ENCODE measurements around the gene SPAG16.

The SPAG16 gene

DNA sequence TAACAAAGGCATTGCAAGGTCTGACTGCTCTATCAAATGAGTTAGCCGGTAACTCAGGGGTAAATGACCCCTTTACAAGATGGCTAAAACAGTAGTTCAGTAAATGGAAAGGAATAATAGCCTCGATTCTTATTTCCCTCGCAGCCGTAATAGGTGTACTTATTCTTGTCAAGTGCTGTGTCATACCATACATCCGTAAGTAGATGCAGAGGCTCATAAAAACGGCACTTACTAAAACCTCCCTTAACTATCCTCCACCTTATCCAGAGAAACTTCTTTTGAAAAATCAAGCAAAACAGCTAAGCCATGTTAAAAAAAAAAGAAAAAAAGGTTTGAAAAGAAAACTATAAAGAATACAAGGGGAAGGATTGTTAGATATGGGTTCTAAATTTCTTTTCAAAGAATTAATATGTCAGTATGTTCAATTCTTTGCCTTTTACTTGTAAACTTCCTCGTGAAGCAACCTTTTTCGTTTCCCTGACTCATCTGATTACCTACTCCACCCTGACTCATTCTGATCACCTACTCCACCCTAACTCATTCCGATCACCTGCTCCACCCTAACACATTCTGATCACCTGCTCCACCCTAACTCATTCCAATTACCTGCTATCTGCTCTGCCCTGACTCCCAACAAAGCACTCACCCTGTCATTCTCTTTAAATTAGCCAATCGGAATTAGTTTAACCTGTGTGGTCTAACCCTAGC is 127.5 kb downstream of the SPAG16 start:
- no peak for DNase-seq

DNA sequence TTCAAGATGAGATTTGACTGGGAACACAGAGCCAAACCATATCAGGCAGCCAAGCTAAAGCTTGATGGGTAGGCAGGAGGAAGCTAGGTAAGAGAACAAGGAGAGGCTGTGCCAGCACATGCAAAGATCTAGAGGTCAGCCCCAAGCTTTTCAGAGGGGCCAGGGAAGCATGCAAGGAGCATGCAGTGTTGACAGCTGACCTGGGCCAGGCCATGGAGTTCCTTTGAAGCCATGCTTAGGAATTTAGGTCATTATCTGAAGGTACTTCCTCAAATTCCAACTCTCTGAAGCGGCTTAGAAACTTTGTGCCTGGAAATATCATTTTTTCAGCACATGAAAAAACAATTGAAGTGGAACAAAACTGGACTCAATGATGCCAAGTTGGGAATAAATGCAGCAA is 130.8 kb downstream of the SPAG16 start:
- no peak for DNase-seq

DNA sequence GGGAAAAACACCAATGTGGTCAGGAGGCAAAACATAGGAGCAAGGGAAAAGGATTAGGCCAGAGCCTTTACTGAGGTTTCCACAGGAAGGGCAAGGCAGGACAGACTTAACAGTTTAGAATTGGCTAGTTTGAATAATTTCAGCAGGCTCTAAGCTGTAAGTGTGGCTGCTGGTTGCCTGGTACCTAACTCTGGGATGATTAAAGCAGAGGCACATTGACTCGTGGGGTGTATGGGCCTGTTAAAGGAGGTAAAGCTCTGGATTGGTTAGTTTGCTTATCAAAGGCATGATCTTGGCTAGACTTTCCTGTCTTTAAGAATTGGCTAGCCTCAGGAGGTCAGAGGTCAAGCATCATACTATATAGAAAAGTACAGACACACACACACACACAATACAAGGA is 132.6 kb downstream of the SPAG16 start:
- no peak for DNase-seq

DNA sequence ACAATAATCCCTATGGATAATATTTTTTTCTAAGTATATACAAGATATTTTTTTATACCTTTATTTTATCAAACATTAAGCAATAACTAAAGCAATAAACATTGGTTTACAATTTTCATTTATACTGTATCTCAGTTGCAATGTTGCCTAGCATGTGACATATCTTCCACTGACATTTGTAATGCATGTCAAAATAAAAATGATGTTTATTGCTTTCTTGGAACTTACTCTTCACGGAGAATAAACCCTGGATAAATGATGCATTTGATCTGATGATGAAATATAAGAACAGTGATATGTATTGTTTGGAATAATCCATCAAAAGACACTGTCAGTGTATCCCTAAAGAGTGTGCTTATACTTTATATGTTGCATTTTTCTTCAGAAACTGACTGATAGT is 135.7 kb downstream of the SPAG16 start:
- no peak for DNase-seq

DNA sequence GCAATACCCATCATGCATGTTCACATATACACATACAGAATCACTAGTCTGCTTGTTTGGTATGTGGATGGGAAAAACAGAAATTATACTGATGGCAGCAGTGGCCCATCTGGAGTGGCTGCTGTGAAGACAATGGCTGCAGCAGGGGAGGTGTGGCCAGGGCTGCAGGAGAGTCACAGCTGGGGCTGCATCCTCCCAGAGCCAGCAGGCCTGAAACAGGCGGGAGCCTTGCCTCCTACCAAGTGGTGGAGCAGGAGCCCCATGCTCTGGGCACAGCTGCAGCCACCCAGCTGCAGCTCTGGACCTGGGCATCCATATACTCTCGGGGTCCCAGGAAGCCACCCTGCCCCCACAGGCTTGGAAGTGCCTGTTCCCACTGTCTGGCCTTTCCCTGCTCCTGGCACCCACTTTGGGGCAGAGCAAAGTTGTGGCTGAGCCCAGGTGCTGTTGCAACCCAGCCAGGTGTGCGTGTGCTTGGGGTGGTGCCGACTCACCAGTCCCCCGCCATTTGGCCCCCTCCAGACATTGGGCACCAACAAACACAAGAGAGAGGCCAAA is 136.6 kb downstream of the SPAG16 start:
- no peak for DNase-seq

DNA sequence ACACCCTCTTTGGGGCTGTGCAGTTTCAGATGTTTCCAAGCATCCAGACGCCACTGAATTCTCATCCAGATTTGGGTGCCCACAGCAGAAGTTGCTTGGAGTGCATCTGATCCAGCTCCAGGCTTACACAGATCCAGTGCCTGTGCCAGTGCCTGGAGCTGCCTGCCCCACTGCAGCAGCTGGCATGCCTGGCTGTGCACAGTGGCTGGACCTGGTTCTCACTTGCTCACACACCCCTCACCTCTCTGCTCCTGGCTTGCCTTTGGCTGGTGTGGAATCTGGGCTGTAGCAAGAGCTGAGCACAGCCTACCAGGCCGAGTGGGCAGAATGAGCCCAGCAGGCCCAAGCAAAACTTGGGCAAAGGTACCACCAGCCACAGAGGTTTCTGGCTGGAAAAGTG is 137.9 kb downstream of the SPAG16 start:
- DNase-seq, result no peak

DNA sequence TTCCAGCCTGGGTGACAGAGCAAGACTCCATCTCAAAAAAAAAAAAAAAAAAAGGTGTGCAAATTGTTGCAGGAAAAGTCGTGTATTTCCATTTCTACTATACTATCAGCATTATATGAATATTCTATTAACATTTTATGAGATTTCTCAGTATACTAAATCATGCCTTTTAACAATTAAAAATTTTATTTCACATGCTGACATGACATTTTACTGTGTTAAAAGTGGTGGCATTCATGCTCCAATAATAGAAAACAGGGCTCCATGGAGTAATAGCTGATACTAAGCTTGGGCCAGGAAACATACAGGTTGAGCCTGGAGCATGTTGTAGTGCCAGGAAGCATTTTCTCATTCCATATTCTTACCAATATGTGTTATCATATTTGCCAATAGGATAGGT is 141.4 kb downstream of the SPAG16 start:
- no peak for DNase-seq

DNA sequence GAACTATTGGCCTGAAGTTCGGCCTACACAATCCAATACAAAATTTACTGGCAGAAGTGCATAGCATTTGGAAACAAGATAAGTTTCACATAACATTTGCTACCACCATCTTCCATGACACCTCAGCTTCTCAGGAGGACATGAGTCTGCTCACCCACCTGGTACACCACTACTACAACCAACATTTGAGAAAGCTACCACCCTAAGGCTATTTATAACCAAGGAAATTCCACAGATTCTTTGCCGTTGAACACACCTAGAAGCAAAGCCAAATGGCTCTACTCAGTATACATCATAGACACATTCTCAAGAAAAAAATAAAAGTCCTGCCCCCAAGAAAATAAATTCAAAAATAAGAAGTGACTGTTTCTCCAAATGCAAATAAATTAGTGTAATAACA is 145.3 kb downstream of the SPAG16 start:
- no peak for DNase-seq

DNA sequence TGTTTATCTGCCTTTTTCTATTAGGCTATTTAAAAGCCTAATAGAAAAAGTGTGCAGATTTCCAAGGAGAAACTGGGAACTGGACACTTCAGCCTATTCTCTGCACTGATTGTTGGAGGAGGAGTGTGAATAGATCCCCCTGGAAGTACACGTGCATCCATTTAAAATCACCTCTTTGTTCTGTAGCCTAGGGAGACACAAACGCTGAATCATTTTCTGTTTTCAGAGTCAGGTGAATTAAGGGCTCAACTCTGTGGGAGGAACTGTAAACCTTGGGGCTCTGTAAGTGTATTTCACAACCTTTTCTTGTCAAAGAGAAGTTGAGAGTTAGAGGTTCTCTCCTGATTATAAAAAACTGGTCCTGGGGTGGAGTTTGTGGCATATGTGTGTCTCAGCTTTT is 159.7 kb downstream of the SPAG16 start:
- no peak for DNase-seq

DNA sequence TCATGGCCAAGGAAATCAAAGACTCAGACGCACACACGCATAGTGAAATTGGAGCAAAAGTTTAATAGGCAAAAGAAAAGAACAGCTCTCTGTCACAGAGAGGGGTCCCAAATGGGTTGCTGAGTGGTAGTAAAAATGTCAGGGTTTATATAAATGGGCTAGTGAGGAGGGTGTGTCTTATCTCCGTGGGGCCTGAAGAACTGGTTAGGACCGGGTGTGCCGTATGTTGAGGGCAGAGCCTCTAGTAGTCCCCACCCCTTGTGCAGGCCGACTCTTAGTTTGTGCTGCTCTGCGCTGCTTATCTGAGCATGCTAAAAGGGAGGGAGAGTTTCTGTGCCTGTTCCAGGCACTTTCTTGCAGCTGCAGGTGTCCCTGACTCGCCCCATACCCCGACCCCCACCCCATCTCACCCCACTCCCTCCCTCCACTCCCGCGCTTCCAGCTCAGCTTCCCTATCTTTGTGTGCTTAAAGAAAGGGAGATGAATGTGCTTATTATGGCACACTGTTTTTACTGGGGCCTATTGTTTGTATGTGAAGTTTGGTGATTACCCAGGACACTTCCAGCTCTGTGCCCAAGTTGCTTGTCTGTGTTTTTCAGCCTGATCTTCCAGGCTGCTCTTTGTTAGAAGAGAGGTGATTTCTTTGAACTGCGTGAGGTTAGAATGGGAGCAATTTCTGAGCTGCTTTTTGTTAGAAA is 167.4 kb downstream of the SPAG16 start:
- DNase-seq, result no peak

DNA sequence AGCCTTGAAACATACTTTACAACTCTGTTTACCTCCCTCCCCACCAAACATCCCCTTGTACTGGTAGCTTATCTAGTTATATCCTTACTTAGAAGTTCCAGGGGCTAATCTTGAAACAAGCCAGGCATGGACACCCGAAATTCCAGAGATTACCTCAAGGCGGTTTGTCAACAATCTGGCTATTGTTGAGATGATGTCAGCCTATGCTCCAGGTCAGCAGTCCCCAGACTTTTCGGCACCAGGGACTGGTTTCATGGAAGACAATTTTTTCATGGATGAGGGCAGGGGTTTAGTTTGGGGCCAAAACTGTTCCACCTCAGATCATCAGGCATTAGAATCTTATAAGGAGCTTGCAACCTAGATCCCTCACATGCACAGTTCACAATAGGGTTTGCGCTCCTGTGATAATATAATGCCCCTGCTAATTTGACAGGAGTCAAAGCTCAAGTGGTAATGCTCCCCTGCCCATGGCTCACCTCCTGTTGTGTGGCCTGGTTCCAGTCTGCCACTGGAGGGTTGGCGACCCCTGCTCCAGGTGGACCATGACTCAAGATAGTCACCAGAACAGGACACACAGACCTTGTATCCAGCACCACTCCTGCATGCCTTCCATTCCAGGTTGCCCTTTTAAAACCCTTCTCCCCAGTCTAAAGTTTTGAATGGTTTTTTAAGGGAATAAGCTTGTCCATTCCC is 171.2 kb downstream of the SPAG16 start:
- no peak for DNase-seq

DNA sequence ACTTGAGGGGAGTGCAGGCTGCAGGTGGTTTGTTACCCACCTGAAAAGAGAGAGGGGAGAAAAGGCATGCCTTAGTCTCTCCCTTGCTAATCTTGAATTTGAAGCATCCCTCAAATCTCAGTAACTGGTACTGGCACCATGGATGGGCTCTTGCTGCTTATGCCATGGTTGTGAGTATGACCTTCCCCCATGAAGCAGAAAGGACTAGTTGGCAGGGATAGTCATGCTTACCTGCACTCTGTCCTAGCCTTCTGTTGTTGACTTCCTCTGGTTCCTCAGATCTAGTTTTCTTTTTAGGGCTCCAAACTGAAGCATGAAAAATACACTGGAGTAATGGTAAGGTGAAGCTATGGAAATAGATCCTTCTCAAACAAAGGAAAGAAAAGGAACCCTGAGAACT is 191.2 kb downstream of the SPAG16 start:
- no peak for DNase-seq

DNA sequence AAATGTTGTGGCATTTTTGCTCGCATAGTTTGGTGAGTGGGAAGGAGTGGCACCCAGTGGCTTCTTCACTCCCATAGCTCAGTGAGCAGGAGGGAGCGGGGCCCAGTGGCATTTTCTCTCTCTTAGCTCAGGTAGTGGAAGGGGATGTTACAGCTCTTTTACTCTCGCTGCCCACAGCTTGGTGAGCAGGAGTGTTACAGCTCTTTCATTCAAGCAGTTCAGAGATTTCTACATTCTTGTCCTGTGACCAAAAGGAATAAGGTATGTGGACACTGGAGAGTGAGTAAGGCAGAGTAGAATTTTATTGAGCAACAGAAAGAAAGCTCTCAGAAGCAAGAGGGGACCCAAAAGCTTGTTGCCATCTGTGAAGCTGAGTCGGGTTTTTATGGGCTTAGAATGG is 192.4 kb downstream of the SPAG16 start:
- DNase-seq, result no peak

DNA sequence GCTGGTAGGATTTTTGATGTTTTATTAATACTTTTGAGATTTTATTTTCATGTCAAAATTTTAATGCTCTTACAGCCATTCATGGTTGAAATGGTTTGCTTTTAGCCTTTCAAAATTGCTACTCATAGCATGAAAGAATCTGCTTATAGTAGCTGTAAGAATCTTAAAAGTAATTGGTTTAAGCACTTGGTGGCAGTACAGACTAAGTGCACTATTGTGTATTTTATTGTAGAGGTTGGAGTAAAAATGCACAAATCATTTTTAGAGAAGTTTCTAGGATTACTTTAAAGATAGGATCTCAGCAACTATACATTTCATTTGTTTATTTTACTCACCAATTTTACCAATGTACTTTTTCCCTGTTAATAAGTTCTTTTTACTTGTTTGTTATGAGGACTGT is 205.8 kb downstream of the SPAG16 start:
- no peak for DNase-seq

DNA sequence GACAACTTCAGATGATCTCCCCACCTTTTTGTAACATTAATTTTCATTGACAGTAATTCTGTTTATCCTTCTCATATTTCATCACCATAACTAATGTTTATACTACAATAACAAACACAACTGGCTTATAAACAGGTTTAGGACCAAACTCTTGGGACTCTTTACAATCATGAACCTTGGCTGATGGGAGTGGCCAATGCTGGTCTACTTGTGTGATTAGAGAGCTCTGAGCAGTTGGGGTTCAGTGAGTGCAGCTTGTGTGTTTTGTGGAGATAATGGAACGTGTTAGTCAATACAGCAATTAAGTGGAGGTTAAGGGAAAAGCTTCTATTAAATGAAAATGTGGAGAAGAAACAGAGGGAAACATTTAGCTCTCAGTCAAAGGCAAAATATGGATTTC is 207.1 kb downstream of the SPAG16 start:
- DNase-seq, result no peak

DNA sequence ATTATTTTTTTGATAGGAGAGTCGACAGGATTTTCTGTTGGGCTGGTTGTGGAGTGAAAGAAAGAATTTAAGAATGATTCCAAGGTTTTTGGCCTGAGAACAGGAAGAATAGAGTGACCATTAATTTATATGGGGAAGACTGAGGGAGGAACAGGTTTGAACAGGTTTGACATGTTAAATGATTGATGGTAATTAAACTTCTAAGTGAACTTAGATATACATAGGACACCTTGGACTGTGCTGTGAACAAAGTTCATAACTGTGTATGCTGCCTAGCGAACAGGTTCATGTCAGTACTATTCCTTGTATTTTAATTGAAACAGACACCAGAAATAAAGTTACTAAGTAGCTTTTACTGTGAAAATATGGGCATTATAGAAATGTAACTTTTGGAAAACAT is 212.0 kb downstream of the SPAG16 start:
- no peak for DNase-seq

DNA sequence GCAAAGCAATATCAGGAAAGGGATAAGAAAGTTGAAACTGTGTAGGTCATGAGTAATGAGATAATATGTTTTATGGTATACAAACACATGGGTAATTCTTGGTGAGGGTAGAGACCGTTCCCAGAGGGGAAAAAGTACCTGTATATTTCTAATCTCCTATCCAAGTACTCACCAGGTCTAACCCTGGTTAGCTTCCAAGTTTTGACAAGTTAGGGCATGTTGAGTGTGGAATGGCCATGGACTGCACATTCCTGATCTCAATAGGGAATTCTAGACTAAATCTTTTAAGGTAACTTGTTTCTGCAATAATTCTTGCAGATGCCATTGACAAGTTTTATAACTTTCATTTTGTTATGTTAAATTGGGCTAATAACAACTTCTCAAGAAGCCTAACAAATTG is 216.6 kb downstream of the SPAG16 start:
- DNase-seq, result no peak

DNA sequence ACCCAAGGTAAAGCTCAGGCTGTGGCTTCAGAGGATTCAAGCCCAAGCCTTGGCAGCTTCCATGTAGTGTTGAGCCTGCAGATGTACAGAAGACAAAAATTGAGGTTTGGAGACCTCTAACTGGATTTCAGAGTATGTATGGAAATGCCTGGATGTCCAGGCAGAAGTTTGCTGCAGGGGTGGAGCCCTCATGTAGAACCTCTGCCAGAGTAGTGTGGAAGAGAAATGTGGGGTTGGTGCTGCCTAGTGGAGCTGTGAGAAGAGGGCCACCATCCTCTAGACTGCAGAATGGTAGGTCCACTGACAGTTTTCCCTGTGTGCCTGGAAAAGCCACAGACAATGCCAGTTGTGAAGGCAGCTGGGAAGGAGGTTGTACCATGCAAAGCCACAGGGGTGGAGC is 239.9 kb downstream of the SPAG16 start:
- DNase-seq, result no peak

DNA sequence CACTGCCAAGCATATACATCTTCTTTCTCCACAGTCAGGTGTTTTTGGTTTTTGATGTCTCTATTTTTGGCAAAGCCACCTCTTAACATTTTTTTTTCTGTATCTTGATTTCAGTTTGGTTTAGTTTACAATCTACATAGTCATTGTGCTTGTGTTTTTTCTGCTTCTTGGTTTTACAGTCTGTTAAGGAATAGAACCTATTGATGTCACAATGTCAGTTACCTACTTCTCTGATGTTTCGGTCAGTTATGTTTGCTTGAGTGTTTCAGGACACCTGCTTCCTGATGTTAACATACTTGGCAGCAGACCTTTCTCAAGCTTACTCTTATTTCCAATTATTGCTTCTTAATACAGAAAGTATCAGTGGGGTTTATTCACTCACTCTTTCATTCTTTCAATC is 253.3 kb downstream of the SPAG16 start:
- no peak for DNase-seq

DNA sequence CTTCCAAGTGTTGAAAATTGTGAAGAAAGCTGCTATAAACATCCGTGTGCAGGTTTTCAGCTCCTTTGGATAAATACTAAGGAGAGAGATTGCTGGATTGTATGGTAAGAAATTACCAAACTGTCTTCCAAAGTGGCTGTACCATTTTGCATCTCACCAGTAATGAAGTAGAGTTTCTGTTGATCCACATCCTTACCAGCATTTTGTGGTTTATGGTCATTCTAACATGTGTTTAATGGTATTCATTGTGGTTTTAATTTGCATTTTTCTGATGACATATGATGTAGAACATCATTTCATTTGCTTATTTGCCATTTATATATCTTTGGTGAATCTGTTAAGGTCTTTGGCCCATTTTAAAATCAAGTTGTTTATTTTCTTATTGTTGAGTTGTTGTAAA is 260.7 kb downstream of the SPAG16 start:
- no peak for DNase-seq

DNA sequence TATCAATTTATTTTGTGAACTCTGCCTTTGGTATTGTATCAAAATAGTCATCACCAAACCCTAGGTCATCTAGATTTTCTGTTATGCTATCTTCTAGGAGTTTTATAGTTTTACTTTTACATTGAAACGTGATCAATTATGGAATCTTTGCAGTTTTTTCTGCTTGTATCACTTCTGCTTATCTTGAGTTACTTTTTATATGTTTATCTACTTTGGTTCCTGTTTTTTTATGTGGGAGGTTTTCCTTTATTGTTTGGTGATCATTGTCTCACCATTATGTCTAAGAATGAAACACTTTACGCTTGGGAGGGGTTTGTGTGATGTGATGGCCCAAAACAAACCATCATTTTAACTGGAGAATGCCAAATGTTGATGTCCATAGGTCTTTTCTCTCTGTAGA is 261.2 kb downstream of the SPAG16 start:
- DNase-seq, result no peak

DNA sequence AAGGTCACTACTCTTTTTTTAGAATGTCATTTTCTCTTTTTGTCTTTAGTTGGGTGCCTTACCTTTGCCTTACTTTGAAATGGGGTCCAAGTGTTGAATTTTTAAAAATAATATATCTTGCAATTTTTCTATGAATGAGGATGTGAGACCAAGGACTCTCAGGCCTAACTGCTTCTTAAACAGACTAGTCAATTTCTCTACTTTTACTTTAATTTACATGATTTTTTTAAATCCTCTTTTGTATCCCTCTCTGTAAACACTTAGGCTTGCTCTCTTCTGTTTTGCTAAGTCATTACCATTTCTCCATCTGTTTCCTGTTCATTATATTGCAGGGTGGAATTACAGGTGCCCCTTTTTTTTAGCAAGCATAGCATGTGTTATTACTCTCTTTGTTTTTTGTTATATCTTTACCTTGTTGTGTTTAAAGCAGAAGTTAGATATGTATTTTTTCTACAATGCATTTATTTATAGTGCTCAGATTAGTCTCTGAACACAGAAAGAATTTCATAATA is 261.8 kb downstream of the SPAG16 start:
- DNase-seq, result no peak

DNA sequence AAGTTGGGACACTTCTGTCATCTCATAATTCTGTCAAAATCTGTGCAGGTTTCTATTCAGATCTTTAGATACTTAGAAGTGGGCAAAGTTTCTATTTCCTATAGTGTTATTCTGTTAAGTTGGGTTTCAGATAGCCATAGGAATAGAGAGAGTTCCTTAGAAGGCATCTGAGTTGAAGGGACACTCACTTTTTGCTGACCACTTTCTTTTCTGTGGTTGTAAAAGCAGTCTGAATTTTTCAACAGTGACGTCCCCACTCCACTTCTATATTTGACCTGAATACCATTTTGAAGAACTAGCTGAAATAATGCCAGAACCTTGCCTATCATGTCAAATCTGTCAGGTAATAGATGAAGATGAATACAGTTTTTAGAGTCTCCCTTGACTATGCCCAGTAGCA is 267.3 kb downstream of the SPAG16 start:
- no peak for DNase-seq

DNA sequence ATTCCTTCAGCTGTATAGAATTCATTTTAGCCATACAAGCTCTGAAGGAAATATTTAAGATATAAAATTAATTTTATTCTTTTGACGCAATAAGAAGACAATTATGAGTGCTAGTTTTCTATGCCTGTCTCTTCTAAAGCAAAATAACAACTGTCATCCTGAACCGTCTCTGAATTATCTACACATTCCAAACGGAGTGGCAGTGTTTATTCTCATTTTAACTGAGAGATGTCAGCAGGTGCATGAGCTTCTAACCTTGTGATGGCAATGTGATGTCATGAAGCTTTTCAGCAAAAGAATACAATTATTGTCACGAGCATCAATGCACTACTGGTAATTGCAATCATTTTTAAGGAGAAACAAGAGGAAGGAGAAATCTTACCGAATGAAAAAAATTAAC is 274.8 kb downstream of the SPAG16 start:
- DNase-seq, result no peak

Measured in fibroblast of skin of scalp (primary cell).